Sigmoid colon (tissue), 7 donors: ENCODE data around the gene EN2. TPM values are rescaled to one million over a fixed set of nuclear protein-coding genes. Genes with fewer than 3 reads are reported as not detected.

Source experiments
- DNase-seq: peaks from one replicate; pipeline ENCODE4 v3.0.0-alpha.2; 2019
- H3K27ac ChIP-seq, 4 donors: fragments of 200-600 bp; sonication (generic); one replicate each; pipeline ENCODE4 v1.5.1; 2016 to 2019; ENCODE audit warnings: mild to moderate bottlenecking in 1 of 4
- H3K27me3 ChIP-seq, 3 donors: fragments of 200-600 bp; sonication (generic); one replicate each; pipeline ENCODE4 v1.5.1; 2019; ENCODE audit warnings: mild to moderate bottlenecking in 1 of 3
- H3K36me3 ChIP-seq, 4 donors: fragments of 200-600 bp; sonication (generic); one replicate each; pipeline ENCODE4 v1.5.1; 2016 to 2019
- H3K4me1 ChIP-seq, 4 donors: fragments of 200-600 bp; sonication (generic); one replicate each; pipeline ENCODE4 v1.5.1; 2017 to 2019
- H3K4me3 ChIP-seq, 4 donors: fragments of 200-600 bp; sonication (generic); one replicate each; pipeline ENCODE4 v1.5.1; 2017 to 2019; ENCODE audit warnings: mild to moderate bottlenecking in 2 of 4, moderate library complexity in 1 of 4
- H3K9me3 ChIP-seq, 4 donors: fragments of 200-600 bp in 3 of 4; sonication (generic) in 3 of 4; one replicate each; pipeline versions ENCODE4 v1.5.1 to v1.6.1; 2013 to 2019
- CTCF ChIP-seq, 4 experiments: fragments of 450-650 bp in 3 of 4; fragments of 200-600 bp in 1 of 4; IDR thresholded peaks; one replicate each; pipeline ENCODE4 v1.5.1; 2016 to 2019; ENCODE audit warnings: antibody characterized with exemption in 4 of 4, mild to moderate bottlenecking in 3 of 4, moderate library complexity in 2 of 4
- EP300 ChIP-seq, 4 donors: sonication (generic); formaldehyde crosslinking; IDR thresholded peaks; one replicate each; pipeline ENCODE4 v1.6.1; 2017; ENCODE audit warnings: antibody characterized with exemption in 4 of 4
- POLR2A ChIP-seq, 2 donors: fragments of 450-650 bp; IDR thresholded peaks; one replicate each; pipeline ENCODE4 v1.6.1; 2016; ENCODE audit warnings: antibody characterized with exemption in 2 of 2, mild to moderate bottlenecking in 2 of 2, moderate library complexity in 2 of 2
- POLR2AphosphoS5 ChIP-seq, 4 donors: sonication (generic); formaldehyde crosslinking; IDR thresholded peaks; one replicate each; pipeline ENCODE4 v1.6.1; 2017; ENCODE audit warnings: antibody characterized with exemption in 4 of 4
- WGBS, 2 donors: extraction: QIAGEN DNeasy Blood & Tissue Kit; methylation state at CpG; one replicate each; pipeline ENCODE4 v1.1.7; 2013; 5-methylcytosine and 5-hydroxymethylcytosine counted together
- intact Hi-C: fragments of 100-400 bp; cut with DNase I; formaldehyde crosslinking; loops from one replicate; pipeline ENCODE4 v1.15.1; 2023
- polyA plus RNA-seq, 3 donors: library from polyadenylated mRNA; stranded (reverse); fragments of 200-250 nt; gene quantifications; one replicate each; pipeline ENCODE4 v1.2.3, GENCODE V29; 2013
- total RNA-seq, 4 donors: library from RNA; depleted of rRNA; stranded (reverse); fragments of >200 nt; gene quantifications; one replicate each; pipeline ENCODE4 v1.1.0, GENCODE V29; 2016
- donor health status: healthy with polysubstance abuse.
- donor health status: Bipolar disorder and iron deficiency.
- donor health status: healthy.

The EN2 gene
- total and polyA plus RNA-seq, 7 donors: 0.14 to 0.16 TPM; not detected in 5

GRCh38 chr7:155437836-155438235, 20.1 kb upstream of the EN2 start:
- no peak for TF ChIP-seq CTCF (IDR thresholded peaks at IDR 0.05)
- TF ChIP-seq POLR2AphosphoS5 (IDR thresholded peaks at IDR 0.05): no peak
- TF ChIP-seq POLR2A (IDR thresholded peaks at IDR 0.05): no peak
- TF ChIP-seq EP300 (IDR thresholded peaks at IDR 0.05): no peak
- Histone ChIP-seq H3K27me3 (peaks cover 0 to 77% (median 27%) of the 10 kb centered on the region in 3 donors), H3K4me3 (no peak overlapping the region), H3K27ac (no peak overlapping the region), H3K36me3 (no peaks in the 10 kb centered on the region), H3K4me1 (no peaks in the 10 kb centered on the region), H3K9me3 (no peaks in the 10 kb centered on the region)
- 78 to 82% methylated on average over 4 of the region's 4 CpGs for WGBS, 2 donors
- intact Hi-C loops: no loop called here
- DNase-seq: no peak

GRCh38 chr7:155438777-155439176, 19.2 kb upstream of the EN2 start:
- no peak for TF ChIP-seq POLR2A (IDR thresholded peaks at IDR 0.05)
- WGBS, 2 donors: 25 to 53% methylated on average over 7 of the region's 7 CpGs
- H3K27me3 ChIP-seq: peaks cover 0 to 86% (median 27%) of the 10 kb centered on the region in 3 donors
- no peak for DNase-seq
- intact Hi-C loops: no loop called here
- no peaks in the 10 kb centered on the region for H3K36me3 ChIP-seq
- H3K27ac ChIP-seq: no peak overlapping the region
- H3K4me3 ChIP-seq: no peak overlapping the region
- H3K4me1 ChIP-seq: no peaks in the 10 kb centered on the region
- no peaks in the 10 kb centered on the region for H3K9me3 ChIP-seq

GRCh38 chr7:155439311-155440017, 18.5 kb upstream of the EN2 start:
- intact Hi-C loops: no loop called here
- H3K9me3 ChIP-seq: no peaks in the 10 kb centered on the region
- no peak for DNase-seq
- H3K4me1 ChIP-seq: no peaks in the 10 kb centered on the region
- H3K27me3 ChIP-seq: peaks cover 0 to 86% (median 30%) of the 10 kb centered on the region in 3 donors
- no peak overlapping the region for H3K27ac ChIP-seq
- TF ChIP-seq CTCF (IDR thresholded peaks at IDR 0.05) (no peak), EP300 (IDR thresholded peaks at IDR 0.05) (no peak), POLR2AphosphoS5 (IDR thresholded peaks at IDR 0.05) (no peak), POLR2A (IDR thresholded peaks at IDR 0.05) (no peak)
- 42 to 68% methylated on average over 20 of the region's 20 CpGs for WGBS, 2 donors
- no peaks in the 10 kb centered on the region for H3K36me3 ChIP-seq
- H3K4me3 ChIP-seq: no peak overlapping the region

- Histone ChIP-seq H3K4me1 (no peaks in the 10 kb centered on the region), H3K27me3 (peaks cover 0 to 92% (median 35%) of the 10 kb centered on the region in 3 donors), H3K4me3 (no peak overlapping the region), H3K27ac (no peak overlapping the region), H3K36me3 (no peaks in the 10 kb centered on the region), H3K9me3 (no peaks in the 10 kb centered on the region)
- whole genome bisulfite sequencing, 2 donors: 44 to 65% methylated on average over 8 of the region's 8 CpGs
- intact Hi-C loops: no loop called here
- DNase-seq: no peak
- TF ChIP-seq POLR2A (IDR thresholded peaks at IDR 0.05) (no peak), POLR2AphosphoS5 (IDR thresholded peaks at IDR 0.05) (no peak), CTCF (IDR thresholded peaks at IDR 0.05) (no peak), EP300 (IDR thresholded peaks at IDR 0.05) (no peak)
Measured at GRCh38 chr7:155440018-155440410, 17.9 kb upstream of the EN2 start.

GRCh38 chr7:155441856-155442255, 16.1 kb upstream of the EN2 start:
- intact Hi-C loops: no loop called here
- Histone ChIP-seq H3K4me1 (no peaks in the 10 kb centered on the region), H3K4me3 (no peak overlapping the region), H3K9me3 (no peaks in the 10 kb centered on the region), H3K27me3 (peaks cover 0 to 92% (median 36%) of the 10 kb centered on the region in 3 donors), H3K27ac (no peak overlapping the region), H3K36me3 (no peaks in the 10 kb centered on the region)
- TF ChIP-seq POLR2A (IDR thresholded peaks at IDR 0.05): no peak
- no peak for TF ChIP-seq EP300 (IDR thresholded peaks at IDR 0.05)
- no peak for TF ChIP-seq CTCF (IDR thresholded peaks at IDR 0.05)
- TF ChIP-seq POLR2AphosphoS5 (IDR thresholded peaks at IDR 0.05): no peak
- no peak for DNase-seq
- 51 to 62% methylated on average over 6 of the region's 6 CpGs for WGBS, 2 donors
